ENCODE results near the gene CCNI2.
A peak's percentile ranks its signal among the peaks of the same experiment; 100 is the strongest.
"Not testable (repeated sequence)": the region's sequence is repeated elsewhere in the genome, so short reads cannot be mapped to it uniquely, and the experiment has no call there.

CCNI2 gene

DNA sequence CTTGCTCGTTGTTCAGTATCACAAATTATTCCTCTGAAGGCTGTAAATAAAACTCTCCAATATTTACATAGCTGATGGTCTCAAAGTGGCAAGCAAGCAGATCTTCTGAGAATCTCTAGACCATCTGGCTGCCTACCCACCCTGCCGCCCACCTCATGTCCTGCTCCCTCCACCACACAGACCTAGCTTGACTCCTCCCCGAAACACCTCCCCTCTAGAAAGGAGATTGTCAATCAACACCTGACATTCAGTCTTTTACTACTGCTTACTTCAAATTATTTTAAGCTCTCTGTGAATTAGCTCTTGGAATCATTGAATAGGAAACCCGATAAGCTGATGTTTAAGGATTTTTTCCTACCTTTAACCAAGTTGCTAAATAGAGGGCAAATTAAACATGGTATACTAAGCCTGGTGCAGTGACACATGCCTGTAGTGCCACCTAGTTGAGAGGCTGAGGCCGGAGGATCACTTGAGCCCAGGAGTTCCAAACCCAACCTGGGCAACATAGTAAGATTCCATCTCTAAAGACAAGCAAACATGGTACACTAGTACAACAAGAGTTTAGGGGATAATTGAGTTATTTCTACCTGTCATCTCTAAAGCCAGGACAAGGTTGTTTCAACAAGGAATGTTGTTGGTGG lies 54.9 kb downstream of the CCNI2 start:
- no peak overlapping the region for H3K4me3 ChIP-seq (replicated peaks; ENCODE audit: low read depth, low read length)
- TF ChIP-seq, protein P1, sequence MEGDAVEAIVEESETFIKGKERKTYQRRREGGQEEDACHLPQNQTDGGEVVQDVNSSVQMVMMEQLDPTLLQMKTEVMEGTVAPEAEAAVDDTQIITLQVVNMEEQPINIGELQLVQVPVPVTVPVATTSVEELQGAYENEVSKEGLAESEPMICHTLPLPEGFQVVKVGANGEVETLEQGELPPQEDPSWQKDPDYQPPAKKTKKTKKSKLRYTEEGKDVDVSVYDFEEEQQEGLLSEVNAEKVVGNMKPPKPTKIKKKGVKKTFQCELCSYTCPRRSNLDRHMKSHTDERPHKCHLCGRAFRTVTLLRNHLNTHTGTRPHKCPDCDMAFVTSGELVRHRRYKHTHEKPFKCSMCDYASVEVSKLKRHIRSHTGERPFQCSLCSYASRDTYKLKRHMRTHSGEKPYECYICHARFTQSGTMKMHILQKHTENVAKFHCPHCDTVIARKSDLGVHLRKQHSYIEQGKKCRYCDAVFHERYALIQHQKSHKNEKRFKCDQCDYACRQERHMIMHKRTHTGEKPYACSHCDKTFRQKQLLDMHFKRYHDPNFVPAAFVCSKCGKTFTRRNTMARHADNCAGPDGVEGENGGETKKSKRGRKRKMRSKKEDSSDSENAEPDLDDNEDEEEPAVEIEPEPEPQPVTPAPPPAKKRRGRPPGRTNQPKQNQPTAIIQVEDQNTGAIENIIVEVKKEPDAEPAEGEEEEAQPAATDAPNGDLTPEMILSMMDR (IDR thresholded peaks at IDR 0.05; ENCODE audit: low read length, missing control alignments): peak; percentile 15

DNA sequence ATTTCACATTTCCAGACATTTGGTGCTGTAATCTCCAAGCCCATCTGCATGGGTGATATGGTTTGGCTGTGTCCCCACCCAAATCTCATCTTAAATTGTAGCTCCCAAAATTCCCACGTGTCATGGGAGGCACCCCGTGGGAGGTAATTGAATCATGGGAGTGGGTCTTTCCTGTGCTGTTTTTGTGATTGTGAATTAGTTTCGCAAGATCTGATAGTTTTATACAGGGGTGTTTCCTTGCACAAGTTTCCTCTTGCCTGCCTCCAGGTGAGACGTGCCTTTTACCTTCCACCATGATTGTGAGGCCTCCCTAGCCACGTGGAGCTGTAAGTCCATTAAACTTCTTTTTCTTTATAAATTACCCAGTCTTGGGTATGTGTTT lies 55.5 kb downstream of the CCNI2 start:
- DNase-seq (ENCODE audit: low read depth); H3K4me3 ChIP-seq (replicated peaks; ENCODE audit: low read depth, low read length): not testable (repeated sequence)

More for the DNA sequence above, 54.9 kb downstream of the CCNI2 start:
- no peak for DNase-seq (ENCODE audit: low read depth)

Data from fibroblast of pulmonary artery (primary cell).